Measurements from ENCODE around the gene ENAH.
"Not testable (repeated sequence)": the region's sequence is repeated elsewhere in the genome, so short reads cannot be mapped to it uniquely, and the experiment has no call there.

ENAH gene

DNA sequence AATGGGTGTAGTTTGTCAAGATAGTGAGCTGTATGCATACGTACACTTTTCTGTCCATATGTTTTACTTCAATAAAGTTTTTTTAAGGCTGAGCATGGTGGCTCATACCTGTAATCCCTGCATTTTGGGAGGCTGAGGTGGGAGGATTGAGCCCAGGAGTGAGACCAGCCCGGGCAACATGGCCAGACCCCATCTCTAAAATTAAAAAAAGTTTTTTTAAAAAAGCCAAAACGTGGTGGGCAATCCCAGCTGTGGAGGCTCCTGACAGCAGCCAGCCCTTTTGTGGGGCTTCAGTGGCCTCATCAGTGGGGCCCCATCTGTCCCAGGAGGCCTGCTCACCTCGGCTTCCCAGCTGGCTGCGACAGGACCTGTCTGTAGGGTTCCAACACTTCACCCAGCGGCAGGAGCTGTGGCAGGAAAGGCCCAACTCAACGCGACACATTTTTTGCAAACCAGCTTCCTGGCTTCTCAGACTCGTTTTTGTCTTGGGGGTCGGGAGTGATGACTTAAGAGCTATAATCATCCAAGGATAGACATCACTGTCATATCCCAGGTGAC is 168.2 kb downstream of the ENAH start:
- DNase-seq = no peak

GRCh38 chr1:225483818-225484656 is 168.9 kb downstream of the ENAH start:
- no peak for DNase-seq

GRCh38 chr1:225482421-225482950 is 170.4 kb downstream of the ENAH start:
- DNase-seq = no peak

DNA sequence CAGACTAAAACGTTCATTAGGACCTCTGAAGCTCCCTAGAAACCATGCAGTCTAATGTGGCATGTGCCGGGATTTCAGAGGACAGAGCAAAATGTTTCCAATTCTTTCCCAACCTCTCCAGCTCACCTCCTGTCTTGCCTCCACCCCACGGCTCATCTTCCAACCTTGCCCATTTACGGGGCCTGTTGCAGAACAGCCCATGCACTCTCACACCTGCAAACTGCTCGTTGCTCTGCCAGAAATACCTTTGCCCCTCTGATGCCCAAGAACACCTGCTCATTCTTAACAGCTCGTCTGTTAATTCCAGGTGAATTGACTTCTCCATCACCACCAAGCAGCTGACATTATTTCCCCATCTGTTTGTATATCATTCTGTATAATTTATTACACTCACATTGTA is 171.2 kb downstream of the ENAH start:
- DNase-seq = no peak

DNA sequence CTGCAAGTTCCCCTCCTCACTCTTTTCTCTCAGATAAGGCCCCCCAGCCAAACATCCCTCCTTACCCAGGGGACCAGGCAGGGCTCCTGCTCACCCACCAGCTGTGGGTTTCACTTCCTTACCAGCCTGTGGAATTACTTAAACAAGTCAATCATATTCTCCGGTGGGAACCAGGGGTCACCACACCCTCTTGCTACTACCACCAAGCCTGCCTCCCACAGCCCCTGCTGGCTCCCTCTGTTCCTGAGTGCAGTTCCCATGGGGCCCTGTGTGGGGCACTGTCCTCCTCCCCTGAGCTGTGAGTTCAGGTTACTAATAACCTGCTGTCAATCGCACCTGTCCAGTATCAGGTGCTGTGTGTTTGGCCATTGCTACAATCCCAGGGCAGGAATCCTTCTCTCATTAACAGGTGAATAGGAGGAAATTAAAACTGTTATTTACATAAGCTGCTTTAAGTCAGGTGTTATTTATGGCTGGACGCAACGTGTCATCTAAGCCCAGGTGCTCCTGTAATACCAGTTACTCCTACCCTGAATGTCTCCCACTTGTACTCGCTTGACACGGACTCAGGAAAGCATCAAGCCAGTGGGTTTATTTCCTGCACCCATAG is 172.0 kb downstream of the ENAH start:
- peak; percentile 60 for DNase-seq

- DNase-seq = no peak
Measured at GRCh38 chr1:225479996-225480720, 172.8 kb downstream of the ENAH start.

DNA sequence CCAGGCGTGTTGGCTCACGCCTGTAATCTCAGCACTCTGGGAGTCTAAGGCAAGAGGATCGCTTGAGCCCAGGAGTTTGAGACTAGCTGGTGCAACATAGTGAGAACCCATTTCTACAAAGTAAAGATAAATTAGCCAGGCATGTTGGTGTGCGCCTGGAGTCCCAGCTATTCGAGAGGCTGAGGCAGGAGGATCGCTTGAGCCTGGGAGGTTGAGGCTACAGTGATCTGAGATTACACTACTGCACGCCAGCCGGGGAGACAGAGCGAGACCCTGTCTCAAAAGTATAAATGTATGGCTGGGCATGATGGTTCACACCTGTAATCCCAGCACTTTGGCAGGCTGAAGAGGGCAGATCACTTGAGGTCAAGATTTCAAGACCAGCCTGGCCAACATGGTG is 173.6 kb downstream of the ENAH start:
- DNase-seq = no peak

DNA sequence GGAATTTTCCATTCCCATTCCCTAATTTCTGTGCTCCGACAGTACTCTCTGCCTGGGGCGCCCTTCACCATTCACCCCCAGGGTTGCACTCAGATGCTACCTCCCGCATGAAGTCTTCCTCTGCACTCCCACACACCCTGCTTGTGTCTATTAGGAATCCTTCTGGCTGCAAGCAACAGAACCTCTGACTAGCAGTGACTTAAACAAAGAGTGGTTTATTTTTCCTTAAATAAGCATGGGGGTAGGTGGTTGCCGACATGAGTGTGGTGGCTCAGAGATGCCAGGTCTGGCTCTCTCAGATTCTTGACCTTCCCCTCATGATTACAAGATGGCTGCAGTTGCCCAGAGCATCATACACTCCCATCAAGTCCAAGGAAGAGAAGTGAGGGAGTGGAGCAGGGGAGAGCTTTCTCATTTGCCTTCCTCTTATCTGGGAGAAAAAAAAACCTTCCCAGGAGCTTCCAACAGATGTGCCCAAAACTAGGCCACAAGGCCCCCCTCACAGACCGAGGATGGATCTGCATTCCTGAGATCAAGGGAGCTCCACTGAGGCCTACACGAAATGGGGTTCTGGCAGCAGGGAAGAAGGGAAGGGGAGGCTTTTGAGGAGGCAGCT is 175.5 kb downstream of the ENAH start:
- no peak for DNase-seq

DNA sequence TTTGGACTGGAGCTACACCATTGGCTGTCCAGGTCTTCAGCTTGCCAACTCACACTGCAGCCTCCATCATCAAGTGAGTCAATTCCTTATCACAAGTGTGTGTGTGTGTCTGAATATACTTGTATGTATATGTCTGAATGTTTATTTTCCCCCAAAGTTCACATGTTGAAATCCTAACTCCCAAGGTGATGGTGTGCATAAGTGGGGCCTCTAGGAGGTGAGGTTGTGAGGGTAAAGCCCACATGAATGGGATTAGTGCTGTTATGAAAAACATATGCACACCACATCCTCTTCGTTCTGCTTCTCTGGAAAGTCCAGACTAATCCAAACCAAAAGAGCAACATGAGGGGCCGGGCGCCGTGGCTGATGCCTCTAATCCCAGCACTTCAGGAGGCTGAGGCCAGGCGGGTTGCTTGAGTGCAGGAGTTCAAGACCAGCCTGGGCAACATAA is 176.4 kb downstream of the ENAH start:
- DNase-seq = no peak

DNA sequence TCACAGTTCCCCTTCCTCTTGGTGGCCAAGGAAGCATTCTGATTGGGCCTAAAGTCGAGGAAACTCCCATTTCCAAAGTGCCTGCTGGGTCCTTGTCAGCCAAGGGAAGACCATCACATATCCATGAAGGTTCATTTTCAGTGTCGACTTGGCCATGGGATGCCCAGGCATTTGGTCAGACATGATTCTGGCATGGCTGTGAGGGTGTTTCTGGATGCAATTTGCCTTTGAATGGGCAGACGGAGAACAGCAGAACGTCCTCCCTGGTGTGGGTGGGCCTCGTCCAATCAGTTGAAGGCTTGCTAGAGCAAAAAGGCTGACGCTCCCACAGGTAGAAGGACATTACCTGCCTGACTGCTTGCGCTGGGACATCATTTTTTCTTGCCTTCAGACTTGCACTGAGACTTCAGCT is 176.8 kb downstream of the ENAH start:
- DNase-seq = no peak

- peak; percentile 83 for DNase-seq
Measured at GRCh38 chr1:225474986-225475820, 177.7 kb downstream of the ENAH start.

- no peak for DNase-seq
Measured at GRCh38 chr1:225474439-225474985, 178.4 kb downstream of the ENAH start.

DNA sequence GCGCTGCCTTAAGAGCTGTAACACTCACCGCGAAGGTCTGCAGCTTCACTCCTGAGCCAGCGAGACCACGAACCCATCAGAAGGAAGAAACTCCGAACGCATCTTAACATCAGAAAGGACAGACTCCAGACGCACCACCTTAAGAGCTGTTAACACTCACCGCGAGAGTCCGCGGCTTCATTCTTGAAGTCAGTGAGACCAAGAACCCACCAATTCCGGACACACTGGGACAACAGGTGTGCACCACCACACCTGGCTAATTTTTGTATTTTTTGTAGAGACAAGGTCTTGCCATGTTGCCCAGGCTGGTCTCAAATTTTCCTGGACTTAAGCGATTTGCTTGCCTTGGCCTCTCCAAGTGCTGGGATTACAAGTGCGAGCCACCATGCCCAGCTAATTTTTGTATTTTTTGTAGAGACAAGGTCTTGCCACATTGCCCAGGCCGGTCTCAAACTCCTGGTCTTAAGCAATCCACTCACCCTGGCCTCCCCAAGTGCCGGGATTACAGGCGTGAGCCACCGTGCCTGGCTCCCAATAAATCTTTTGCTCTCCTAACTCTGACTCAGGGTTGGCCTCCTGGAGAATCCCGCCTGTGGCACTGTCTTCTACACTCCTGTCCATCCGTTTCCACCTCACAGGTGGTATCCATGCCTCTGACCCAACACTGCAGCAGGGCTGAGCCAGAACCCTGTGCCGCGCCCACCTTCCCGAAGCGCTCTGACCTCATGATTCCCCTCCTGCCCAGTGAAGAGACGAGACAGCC is 179.1 kb downstream of the ENAH start:
- not testable (repeated sequence) for DNase-seq

DNA sequence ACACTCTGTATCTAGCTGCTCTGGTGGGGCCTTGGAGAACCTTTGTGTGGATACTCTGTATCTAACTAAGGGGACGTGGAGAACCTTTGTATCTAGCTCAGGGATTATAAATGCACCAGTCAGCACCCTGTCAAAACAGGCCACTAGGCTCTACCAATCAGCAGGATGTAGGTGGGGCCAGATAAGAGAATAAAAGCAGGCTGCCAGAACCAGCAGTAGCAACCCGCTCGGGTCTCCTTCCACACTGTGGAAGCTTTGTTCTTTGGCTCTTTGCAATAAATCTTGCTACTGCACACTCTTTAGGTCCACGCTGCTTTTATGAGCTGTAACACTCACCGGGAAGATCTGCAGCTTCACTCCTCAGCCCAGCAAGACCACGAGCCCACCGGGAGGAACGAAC is 179.7 kb downstream of the ENAH start:
- not testable (repeated sequence) for DNase-seq

DNA sequence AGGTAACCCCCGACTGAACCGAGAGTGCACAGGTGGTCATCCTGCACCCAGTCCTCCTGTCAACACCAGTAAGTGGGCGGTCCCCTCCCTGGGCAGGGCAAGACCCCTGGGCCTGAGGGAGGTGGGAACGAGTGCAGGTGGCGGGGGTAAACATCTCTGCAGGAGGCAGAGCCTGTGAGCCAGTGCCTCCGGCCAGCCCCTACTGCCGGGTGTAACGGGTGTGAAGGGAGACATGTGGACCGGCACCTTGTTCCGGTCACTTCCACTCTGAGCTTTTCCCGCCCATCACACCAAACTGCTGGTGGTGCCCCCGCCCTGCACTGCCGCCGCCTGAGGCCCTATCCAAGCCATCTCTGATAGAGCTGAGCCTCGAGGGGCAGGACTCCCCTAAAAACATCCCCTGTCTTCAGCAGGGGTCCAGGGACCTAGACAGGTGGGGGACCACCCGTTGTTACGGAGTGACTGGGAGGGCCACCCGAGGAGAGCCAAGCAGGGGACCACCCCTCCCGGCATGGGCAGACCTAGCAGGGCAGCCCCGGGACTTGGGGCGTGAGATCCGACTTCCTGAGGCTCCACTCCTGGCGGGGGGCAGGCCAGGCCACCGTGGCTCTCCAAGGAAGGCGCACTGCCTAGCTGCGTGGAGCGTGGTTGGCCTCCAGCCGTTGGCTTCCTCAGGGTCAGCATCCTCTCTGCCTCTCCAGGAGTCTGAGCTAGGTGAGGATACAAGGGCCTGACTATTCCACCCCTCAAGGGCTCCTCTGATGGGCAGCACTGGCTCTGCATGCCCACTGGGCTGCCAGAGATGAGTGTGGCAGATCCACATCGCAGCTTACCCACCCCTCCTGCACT is 181.2 kb downstream of the ENAH start:
- no peak for DNase-seq

GRCh38 chr1:225471109-225471452 is 181.8 kb downstream of the ENAH start:
- no peak for DNase-seq

DNA sequence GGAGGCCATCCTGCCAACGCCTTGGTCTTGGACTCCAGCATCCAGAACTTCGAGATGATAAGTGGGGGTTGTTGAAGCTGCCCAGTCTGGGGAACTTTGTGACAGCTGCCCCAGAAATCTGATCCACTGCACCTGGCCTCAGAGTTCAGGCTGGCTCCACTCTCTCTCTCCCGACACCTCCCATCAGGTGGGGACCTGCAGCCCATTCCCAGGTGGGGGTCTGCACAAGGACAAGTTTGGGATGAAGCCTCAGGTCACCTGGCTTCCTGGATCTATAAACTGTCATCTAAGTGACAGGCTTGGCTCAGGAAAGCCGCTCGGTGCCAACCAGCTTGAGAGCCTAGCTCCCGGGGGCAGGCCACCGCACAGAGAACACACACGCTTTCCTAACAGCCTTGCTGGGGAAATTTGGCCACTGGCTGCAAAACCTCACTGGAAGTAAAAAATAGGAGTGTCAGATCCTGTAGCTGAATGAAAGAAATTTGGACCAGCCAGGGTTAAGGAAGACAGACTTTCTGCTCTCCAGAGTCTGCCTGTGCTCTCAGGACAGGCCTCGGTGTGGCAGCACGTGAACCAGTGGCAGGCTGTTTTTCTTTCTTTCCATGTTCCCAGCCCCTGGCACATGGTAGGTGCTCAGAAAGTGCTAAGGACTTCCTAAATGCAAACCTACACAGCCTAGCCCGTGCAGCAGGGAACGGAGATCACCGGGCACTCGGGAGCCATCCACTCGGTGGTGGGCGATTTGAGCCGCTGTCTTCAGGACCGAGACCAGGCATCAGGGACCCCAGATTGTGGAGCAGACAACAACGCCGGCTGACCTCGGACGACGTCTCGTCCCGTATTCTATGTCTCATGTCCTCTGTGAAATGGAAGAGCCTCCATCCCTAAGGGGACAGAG is 182.5 kb downstream of the ENAH start:
- no peak for DNase-seq

DNA sequence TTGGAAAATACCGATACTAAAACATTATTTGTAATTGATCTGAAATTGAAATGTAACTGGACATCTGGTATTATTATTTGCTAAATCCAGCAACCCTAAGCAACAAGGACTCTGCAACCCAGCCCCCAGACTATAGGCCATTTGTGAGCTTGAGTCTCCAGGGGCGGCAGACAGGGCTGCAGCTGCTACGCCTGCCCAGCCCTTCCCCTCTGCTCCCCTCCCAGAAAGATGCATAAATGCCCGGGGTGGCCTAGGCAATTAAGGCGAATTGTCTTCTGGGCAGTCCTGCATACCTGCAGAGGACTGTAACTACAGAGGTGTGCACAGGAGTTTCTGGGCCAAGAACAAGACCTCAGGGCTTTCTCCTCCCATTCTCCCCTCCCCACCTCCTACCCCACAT is 183.9 kb downstream of the ENAH start:
- no peak for DNase-seq
